HG03565 (cell line): ENCODE measurements around the gene KRT27.
A peak's percentile ranks its signal among the peaks of the same experiment; 100 is the strongest.
"Not testable (repeated sequence)": the region's sequence is repeated elsewhere in the genome, so short reads cannot be mapped to it uniquely, and the experiment has no call there.

Source experiments
- ATAC-seq: cut with Tn5 transposase; IDR thresholded peaks from one replicate; pipeline ENCODE4 v1.9.1; 2021; ENCODE audit warnings: mild to moderate bottlenecking, moderate library complexity; ENCODE audit not compliant: unreplicated experiment

KRT27 gene, protein sequence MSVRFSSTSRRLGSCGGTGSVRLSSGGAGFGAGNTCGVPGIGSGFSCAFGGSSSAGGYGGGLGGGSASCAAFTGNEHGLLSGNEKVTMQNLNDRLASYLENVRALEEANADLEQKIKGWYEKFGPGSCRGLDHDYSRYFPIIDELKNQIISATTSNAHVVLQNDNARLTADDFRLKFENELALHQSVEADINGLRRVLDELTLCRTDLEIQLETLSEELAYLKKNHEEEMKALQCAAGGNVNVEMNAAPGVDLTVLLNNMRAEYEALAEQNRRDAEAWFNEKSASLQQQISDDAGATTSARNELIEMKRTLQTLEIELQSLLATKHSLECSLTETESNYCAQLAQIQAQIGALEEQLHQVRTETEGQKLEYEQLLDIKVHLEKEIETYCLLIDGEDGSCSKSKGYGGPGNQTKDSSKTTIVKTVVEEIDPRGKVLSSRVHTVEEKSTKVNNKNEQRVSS

DNA sequence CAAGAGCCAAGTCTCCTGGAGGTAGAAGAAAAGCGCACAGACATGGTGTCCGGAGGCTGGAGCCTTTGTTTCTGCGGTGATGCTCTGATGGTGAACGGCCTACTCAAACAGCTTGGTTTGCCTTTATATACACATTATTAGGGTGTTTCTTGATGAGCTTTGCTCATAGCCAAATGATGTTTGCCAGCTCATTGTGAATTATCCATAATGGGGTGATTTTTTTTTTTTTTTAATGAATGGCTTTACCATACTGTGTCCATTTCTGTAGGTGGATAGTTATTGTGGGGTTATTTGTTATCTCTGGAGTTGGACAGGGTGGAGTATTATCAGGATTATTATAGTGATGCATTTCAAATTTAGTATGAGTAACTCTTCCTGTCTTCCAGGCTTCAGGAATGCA, at the start of gene KRT27:
KRT27 (minus strand) TSS at position 101 of the 400 bp plus-strand sequence; CDS start at position 44, 57 bp downstream.
- ATAC-seq: no peak

DNA sequence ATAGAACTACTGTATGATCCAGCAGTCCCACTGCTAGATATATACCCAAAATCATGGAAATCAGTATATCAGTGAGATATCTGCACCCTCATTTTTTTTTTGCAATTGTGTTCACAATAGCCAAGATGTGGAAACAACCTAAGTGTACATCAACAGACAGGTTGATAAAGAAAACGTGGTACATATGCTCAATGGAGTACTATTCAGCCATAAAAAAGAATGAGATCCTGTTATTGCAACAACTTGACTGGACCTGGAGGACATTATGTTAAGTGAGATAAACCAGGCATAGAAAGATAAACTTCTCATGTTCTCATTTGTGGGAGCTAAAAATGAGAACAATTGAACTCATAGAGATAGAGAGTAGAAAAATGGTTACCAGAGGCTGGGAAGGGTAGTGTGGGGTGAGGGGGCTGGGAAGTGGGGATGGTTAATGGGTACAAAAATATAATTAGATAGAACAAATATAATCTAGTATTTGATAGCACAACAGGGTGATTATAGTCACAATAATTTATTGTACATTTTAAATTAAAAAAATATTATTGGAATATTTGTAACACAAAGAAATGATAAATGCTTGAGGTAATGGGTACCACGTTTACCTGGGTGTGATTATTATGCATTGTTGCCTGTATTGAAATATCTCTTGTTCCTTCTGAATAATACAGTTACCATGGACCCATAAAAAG, 47.9 kb upstream of the KRT27 start:
- ATAC-seq: no peak

DNA sequence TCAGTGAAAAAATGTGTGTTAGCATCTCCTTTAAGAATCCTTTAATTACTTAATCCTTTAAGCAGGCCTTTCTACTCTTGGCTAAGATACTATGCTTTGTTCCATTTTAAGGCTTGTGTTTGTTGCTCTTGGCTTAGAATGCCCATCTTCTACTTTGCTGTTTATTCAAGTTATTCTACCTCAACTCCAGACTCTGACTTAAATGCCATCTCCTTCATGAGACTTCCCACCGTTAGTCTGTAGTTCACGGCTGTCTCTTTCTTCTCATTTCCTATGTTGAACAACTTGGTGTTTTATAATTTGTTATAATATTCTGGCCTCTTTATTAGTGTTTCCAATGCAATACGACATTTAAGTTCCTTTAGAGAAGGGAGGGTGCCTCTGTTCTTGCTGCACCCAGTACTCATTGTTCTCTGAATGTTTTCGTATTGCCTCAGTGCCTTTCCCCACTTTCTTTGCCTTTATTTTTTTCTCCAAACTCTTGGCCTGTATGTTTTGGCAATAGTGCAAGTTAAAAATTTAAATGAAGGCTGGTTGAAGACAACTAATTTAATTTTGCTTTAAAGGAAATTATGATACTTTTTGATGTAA, 46.2 kb upstream of the KRT27 start:
- ATAC-seq: no peak

DNA sequence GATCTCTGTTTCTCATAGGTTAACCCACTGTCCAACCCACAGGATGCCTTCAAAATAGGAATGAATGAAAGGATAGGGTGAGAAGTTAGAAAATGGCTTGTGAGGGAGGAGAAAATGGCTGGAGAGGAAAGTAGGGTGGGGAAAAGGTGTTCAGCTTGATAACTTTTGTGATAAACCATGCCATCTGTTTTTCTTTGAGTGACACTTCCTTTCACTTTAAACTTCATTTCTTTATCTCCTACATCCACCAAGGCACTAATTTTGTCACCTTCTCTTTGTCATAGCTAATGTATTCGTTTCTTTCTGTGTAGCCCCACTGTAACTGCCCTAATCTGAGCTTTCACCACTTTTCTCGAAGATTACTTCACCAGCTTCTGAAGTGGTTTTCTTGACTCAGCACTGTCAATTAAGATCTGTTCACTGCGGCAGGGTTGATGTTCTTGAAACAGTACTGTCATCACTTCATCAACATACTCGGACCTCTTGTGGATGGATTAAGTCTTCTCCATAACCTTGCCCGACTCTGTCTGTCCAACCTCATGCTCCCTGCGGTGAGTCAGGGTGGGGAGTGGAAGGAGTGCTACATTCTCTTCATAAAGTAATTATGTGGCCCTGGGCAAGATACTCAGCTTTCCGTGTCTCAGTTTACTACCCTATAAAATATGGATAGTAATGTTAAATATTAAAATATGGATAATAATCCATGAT, 45.5 kb upstream of the KRT27 start:
- no peak for ATAC-seq

DNA sequence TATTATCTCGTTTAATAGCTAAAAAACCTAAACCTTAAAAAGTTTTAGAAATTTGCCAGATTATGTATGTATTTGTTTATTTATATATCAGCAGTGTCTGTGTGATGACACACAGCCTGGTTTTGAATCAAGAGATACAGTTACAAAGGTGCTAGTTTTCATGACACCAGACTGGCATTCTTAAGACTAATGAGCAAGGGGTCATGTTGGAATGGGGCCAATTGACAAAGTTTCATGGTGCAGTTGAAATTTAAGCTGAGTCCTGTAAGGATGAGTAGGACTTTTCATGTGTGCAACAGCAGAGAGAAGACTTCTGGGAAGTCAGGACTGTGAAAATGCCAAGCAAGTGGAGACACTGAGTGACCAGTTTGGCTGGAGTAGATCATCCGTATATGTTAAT, 43.2 kb upstream of the KRT27 start:
- no peak for ATAC-seq

DNA sequence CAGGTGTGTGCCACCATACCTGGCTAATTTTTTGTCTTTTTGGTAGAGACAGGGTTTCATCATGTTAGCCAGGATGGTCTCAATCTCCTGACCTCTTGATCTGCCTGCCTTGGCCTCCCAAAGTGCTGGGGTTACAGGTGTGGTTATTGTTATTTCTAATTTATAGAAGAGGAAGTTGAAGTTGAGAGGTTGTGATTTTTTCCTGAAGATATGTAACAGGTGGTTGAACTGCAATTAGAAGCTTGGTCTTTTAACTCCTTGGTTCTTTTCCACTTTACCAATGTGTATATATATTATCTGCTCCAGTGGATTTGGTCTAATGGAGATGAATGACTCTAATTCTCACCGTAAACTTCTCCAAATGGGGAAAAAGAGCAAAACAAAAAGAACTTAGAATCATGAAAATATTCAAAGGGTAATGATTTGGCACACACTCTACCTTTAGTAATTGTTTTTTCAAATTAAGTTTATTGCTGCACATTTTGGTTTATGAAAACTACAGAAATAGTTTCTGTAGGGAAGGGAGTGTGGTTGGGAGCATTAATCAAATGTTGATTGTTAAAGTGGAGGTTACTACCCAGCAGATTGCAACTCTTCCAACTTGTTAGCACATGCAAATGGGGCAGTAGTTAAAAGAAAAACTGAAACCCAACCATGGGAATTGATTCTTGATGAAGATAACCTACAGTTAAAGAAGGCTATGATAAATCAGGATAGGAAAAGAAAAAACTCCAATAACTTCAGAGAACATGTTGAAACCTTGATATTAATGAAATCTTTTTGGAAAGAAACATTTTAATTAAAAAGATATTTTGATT, 41.9 kb upstream of the KRT27 start:
- ATAC-seq: no peak

DNA sequence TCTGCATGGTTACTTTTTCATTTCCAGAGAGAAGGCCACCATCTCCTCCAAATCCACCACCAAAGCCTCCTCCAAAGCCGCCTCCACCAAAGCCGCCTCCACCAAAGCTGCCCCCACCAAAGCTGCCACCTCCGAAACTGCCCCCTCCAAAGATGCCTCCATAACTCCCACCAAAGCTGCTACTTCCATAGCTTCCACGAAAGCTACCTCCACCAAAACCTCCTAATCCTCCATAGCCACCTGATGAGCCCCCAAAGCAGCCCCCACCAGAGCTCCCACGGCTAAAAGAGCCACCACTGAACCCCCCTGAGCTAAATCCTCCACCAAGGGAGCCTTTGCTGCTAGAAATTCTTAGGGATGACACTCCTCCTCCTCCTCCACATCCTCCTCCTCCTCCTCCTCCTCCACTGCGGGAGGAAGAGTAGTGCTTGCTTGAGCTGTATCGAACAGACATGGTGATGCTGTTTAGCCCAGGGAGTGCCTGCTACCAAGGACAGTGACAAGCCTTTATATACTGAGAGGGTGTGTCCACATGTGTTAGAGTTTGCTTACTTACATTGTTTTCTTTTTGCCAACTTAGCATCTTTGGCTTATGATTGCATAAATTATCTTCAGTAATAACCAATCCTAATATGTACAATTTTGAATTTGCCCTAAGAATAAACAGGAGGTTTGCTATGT, 39.9 kb upstream of the KRT27 start, which contains the start of gene KRT10:
KRT10 (minus strand) TSS at position 483 of the 681 bp plus-strand sequence; CDS start at position 454, 29 bp downstream.
- no peak for ATAC-seq

DNA sequence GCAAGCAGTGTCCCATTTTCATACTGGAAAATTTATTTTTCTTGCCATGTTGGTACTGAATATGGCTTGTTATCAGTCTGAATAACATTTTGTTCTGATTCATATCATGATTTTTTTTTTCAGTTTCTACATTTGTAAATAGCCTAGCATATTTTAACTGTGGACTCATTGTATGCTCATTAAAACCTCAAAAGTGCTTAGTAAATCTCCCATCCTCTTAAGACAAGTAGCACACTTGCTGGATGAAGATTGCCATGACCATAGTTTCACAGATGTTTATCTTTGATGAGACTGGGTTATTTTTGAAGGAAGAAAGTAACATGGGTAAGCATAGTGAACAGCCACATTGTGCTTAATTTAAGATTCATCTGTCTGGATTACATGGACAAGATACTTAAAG, 39.2 kb upstream of the KRT27 start:
- ATAC-seq: no peak

DNA sequence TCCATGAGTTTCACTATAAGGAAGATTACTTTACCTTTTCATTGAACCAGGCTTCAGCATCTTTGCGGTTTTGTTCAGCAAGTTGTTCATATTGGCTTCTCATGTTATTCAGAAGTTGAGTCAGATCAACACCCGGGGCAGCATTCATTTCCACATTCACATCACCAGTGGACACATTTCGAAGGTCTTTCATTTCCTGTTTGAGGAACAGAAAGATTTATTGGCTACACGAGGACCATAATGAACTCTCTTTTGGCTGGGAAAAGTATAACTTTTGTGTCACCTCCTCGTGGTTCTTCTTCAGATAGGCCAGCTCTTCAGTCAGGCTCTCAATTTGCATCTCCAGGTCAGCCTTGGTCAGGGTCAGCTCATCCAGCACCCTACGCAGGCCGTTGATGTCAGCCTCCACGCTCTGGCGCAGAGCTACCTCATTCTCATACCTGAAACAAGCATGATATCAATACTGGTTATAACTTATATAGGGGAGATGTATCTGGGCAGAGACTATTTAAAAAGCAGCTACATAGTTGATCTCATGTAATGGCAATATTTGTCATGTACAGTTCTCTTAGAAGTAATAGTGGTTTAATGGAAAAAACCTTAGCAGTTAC, 38.0 kb upstream of the KRT27 start:
- ATAC-seq: no peak

DNA sequence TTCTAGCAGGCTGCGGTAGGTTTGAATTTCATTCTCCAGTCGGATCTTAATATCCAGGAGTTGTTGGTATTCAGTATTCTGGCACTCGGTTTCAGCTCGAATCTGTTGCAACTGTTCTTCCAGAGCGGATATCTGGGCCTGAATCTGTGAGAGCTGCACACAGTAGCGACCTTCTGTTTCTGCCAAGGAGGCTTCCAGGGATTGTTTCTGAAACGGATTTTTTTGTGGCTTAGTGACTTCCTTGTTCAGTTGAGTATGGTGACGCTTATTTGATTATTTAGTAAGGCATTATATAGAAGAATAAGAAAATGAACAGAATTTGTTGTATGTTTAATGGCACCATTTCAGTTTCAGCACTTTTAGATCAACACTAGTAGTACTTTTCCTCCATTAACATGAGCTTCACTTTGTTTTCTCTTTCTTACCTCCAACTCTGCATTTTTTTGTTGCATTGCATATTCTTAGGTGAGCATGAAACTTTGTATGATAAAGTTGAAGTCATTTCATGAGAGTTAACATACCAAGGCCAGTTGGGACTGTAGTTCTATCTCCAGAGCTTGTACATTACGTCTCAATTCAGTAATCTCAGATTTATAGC, 37.3 kb upstream of the KRT27 start:
- ATAC-seq: no peak

DNA sequence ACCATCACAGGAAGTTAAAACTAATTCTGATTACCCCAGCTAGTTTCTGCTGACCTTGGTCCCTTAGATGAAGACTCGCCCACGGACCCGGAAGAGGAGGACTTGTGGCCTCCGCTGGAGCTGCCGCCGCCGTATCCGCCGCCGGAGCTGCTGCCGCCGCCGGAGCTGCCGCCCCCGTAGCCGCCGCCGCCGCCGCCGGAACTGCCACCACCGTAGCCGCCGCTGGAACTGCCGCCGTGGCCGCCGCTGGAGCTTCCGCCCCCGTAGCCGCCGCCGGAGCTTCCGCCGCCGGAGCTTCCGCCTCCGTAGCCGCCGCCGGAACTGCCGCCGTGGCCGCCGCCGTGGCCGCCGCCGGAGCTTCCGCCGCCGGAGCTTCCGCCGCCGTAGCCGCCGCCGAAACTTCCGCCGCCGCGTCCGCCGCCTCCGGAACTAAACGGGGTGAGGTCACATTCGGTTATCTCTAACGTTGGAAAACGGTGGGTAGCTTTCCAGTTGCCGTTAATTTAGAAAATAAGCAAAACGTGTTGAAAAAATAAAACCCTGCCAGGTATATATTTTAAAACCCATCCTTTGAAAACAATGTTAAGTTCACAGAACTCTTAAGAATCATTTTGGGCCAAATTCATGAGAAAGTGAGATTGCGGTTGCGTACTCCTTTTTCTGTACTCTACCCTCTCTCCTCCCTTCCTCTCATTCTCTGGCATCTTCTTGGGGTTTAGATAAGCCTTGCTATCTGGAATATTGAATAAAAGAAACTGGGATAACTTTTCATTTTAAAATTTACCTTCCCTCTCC, 36.6 kb upstream of the KRT27 start:
- peak; percentile 44 for ATAC-seq

DNA sequence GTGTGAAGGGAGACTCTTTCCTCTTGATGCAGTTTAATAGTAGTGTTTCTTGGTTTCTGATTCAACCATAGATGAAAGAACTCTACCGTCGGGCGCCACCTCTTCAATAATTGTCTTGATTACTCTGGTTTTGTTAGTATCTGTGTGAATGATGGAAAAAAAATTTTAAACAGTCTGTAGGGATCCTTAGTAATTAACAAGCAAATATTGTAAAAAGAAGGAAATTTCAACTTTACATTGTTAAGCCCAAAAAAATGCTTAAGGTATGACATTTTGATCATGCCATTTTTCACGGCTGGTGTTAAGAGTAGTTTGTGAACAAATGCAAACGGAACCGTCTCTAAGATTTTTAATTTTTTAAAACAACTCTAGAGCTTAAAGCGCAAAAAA, 36.0 kb upstream of the KRT27 start:
- no peak for ATAC-seq

DNA sequence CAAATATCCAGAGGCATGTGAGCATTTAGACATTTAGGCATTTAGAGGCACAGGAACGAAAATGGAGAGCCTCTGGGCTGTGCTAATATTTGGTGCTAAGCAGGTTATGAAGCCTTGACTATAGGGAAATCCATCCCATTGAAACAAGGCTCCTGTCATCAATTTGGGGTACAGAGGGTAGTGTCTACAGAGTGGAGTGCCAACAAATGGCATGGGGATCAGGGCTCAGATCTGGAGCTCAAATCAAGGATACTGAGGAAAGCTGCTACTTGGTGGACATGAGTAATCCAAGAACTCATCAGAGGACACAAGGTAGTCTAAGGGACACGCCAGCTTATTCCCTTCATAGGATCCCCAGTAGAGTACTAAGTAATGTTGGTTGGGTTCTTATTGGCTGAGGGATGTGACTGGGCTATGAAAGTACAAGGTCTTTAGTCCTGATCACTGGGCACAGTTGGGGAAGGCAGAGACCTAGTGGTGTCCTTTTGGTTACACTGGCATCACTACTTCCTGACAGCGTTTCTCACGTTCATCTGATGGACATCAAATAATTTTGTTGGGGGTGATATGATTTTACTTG, 34.8 kb upstream of the KRT27 start:
- ATAC-seq: no peak

DNA sequence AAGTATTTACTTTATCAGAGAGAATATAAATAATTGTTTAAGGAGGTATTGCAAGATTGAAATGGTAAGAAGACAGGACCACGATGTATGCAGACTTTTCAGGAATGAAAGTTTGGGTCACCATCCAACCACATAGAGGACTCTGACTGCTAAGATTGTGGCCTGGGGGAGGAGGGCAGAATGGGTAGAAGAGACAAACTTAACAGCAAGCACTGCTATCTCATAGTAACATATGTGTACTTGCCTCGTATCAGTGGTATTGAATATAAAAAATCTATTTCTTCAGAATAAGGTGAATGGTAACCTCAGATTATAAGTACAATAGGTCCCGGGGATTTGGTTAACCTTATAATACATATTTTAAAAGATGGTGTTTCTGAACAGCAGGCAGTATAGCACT, 34.2 kb upstream of the KRT27 start:
- no peak for ATAC-seq

DNA sequence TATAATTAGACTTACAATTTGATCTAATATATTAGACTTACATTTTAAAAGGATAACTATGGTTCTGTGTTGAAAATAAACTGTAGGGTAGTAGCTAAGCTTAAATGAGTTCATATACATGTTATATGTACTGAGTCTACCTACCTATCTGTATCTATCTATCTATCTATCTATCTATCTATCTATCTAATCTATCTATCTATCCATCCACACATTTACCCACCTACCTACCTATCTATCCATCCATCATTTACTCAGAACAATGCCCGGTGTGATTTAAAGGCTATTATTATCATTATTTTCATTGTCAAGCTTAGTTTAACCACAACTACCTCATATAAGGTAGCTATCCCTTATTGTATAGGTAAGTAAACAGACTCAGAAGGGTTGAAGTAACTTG, 33.0 kb upstream of the KRT27 start:
- no peak for ATAC-seq

DNA sequence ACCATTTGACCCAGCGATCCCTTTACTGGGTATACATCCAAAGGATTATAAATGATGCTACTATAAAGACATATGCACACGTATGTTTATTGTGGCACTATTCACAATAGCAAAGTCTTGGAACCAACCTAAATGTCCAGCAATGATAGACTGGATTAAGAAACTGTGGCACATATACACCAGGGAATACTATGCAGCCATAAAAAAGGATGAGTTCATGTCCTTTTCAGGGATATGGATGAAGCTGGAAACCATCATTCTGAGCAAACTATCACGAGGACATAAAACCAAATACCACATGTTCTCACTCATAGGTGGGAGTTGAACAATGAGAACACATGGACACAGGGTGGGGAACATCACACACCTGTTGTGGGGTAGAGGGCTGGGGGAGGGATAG, 32.3 kb upstream of the KRT27 start:
- ATAC-seq: not testable (repeated sequence)

DNA sequence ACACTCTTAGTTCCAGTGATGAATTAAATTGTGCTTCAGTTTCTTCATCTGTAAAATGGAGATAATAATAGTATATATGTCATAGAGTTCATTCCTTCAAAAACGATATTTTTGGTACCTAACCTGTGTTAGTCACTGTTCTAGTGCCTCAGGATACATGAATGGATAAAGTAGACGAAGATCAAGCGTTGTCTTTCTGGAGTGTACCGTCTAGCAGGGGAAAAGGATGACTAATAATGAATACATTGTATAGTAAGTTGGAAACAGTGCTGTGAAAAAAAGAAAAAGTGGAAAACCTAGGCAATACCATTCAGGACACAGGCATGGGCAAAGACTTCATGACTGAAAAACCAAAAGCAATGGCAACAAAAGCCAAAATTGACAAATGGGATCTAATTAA, 31.5 kb upstream of the KRT27 start:
- ATAC-seq: no peak

DNA sequence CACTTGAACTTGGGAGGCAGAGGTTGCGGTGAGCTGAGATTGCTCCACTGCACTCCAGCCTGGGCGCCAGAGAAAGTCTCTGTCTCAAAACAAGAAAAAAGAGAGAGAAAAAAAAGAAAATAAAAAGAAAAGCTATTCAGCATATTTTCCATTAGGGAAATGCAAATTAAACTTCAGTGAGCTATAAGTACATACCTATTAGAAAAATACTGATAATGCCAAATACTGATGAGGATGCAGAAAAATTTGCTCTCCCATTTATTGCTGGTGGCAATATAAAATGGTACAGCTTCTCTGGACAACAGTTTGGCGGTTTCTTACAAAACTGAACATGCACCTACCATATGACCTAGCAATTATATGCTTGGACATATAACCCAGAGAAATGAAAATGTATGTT, 30.3 kb upstream of the KRT27 start:
- ATAC-seq: no peak
